Endothelial cell of umbilical vein (primary cell): ENCODE data around the gene BIRC2. TPM values are rescaled to one million over a fixed set of nuclear protein-coding genes. Genes with fewer than 3 reads are reported as not detected.

ENCODE experiments used
- BruUV-seq: library from RNA; stranded (reverse); fragments of 400-500 nt; replicated peaks from 2 replicates; lab custom pipeline; 2021; lab: Mats Ljungman, UMichigan
- CTCF ChIA-PET: fragments of 300-600, 350-600 bp; sonication (Branson Sonifier 250); formaldehyde crosslinking; loops from one replicate; lab custom pipeline; 2021; ENCODE audit warnings: antibody characterized with exemption, inconsistent platforms; lab: Charles Lee
- POLR2A ChIA-PET: fragments of 300-600, 350-600 bp; sonication (Branson Sonifier 250); formaldehyde crosslinking; loops from one replicate; lab custom pipeline; 2021; ENCODE audit warnings: antibody characterized with exemption, inconsistent platforms; lab: Charles Lee
- DNase-seq: peaks from one replicate; pipeline ENCODE4 v3.0.0-alpha.2; 2011; ENCODE audit warnings: low read depth, low spot score
- FAIRE-seq: peaks from 2 replicates; lab custom pipeline; 2011; peaks lifted over from hg19 to GRCh38; lab: Jason Lieb, UNC
- H2AFZ ChIP-seq: 2 replicates; pipeline ENCODE4 v1.6.0; 2012; ENCODE audit warnings: low read depth, low read length, control low read depth, inconsistent platforms
- H3K27ac ChIP-seq: 2 replicates; pipeline ENCODE4 v1.5.1; 2011; ENCODE audit warnings: low read depth, mild to moderate bottlenecking, control low read depth, low read length, moderate library complexity; ENCODE audit not compliant: insufficient read depth
- H3K27me3 ChIP-seq, 2 experiments: 2 replicates each; pipeline versions ENCODE4 v1.6.0 to v1.6.1; 2011; ENCODE audit warnings: low read length in 2 of 2, mixed read lengths in 1 of 2; ENCODE audit not compliant: control insufficient read depth in 2 of 2, insufficient read depth in 2 of 2
- H3K36me3 ChIP-seq, 2 experiments: 2 replicates in 1 of 2; 3 replicates in 1 of 2; pipeline ENCODE4 v1.5.1; 2011; ENCODE audit warnings: low read length in 2 of 2, mild to moderate bottlenecking in 1 of 2, moderate library complexity in 1 of 2; ENCODE audit not compliant: control insufficient read depth in 2 of 2, insufficient read depth in 2 of 2; ENCODE audit errors: extremely low read depth in 1 of 2
- H3K4me1 ChIP-seq: 3 replicates; pipeline ENCODE4 v1.5.1; 2011; ENCODE audit warnings: mild to moderate bottlenecking, low read length; ENCODE audit not compliant: control insufficient read depth, insufficient read depth; ENCODE audit errors: extremely low read depth
- H3K4me2 ChIP-seq: 2 replicates; pipeline ENCODE4 v1.6.1; 2011; ENCODE audit warnings: low read length, control low read depth, mixed read lengths; ENCODE audit not compliant: insufficient read depth
- H3K4me3 ChIP-seq, 3 experiments: fragments of 200-600 bp in 1 of 3; sonication (generic), shearing (Covaris generic) in 1 of 3; replicated peaks in 1 of 3; 2 replicates each; pipeline ENCODE4 v1.5.1; 2011 to 2016; ENCODE audit warnings: control low read depth in 3 of 3, low read length in 3 of 3, mild to moderate bottlenecking in 2 of 3, inconsistent platforms in 1 of 3, low read depth in 1 of 3, moderate library complexity in 1 of 3; ENCODE audit not compliant: insufficient read depth in 1 of 3
- H3K79me2 ChIP-seq: 2 replicates; pipeline ENCODE4 v1.6.0; 2012; ENCODE audit warnings: low read length, inconsistent platforms; ENCODE audit not compliant: control insufficient read depth, insufficient read depth
- H3K9ac ChIP-seq: replicated peaks from 2 replicates; pipeline ENCODE3; 2011; ENCODE audit warnings: low read length, control low read depth; ENCODE audit not compliant: insufficient read depth; ENCODE audit errors: extremely low read depth
- H3K9me1 ChIP-seq: replicated peaks from 3 replicates; pipeline ENCODE4 v1.6.0; 2011; ENCODE audit warnings: mild to moderate bottlenecking, low read length; ENCODE audit not compliant: control insufficient read depth, insufficient read depth; ENCODE audit errors: extremely low read depth
- H3K9me3 ChIP-seq: replicated peaks from 2 replicates; pipeline ENCODE4 v1.5.1; 2012; ENCODE audit warnings: low read length, inconsistent platforms; ENCODE audit not compliant: control insufficient read depth, insufficient read depth
- H4K20me1 ChIP-seq: replicated peaks from 2 replicates; pipeline ENCODE3; 2011; ENCODE audit warnings: mild to moderate bottlenecking, low read length; ENCODE audit not compliant: control insufficient read depth, insufficient read depth; ENCODE audit errors: extremely low read depth
- EZH2 ChIP-seq: IDR thresholded peaks from 2 replicates; pipeline ENCODE4 v1.6.1; 2012; ENCODE audit warnings: borderline replicate concordance, low read depth, mild to moderate bottlenecking, moderate library complexity, low read length, inconsistent platforms; ENCODE audit not compliant: severe bottlenecking
- FOS ChIP-seq: IDR thresholded peaks from 2 replicates; pipeline ENCODE4 v1.6.1; 2011; ENCODE audit warnings: mild to moderate bottlenecking, low read length, moderate library complexity, borderline replicate concordance; ENCODE audit not compliant: insufficient read depth
- GATA2 ChIP-seq: IDR thresholded peaks from 2 replicates; pipeline ENCODE4 v1.7.0; 2011; ENCODE audit warnings: low read depth, mild to moderate bottlenecking, moderate library complexity, mixed read lengths, low read length; ENCODE audit not compliant: insufficient read length, insufficient read depth
- JUN ChIP-seq: IDR thresholded peaks from 2 replicates; pipeline ENCODE4 v1.6.1; 2011; ENCODE audit warnings: borderline replicate concordance, low read depth; ENCODE audit not compliant: insufficient read length, insufficient read depth
- MAX ChIP-seq: IDR thresholded peaks from 2 replicates; pipeline ENCODE4 v1.6.1; 2011; ENCODE audit not compliant: insufficient read depth, insufficient read length
- MYC ChIP-seq: IDR thresholded peaks from one replicate; pipeline ENCODE4 v1.6.1; 2011; ENCODE audit warnings: mild to moderate bottlenecking, low read depth, low read length
- POLR2A ChIP-seq: IDR thresholded peaks from 2 replicates; pipeline ENCODE4 v1.6.1; 2012; ENCODE audit warnings: low read depth, mild to moderate bottlenecking, control low read depth, low read length
- POLR2AphosphoS5 ChIP-seq: IDR thresholded peaks from 2 replicates; pipeline ENCODE4 v1.6.1; 2012; ENCODE audit warnings: low read depth, mild to moderate bottlenecking, control low read depth, low read length, moderate library complexity; ENCODE audit not compliant: insufficient read depth
- dilution Hi-C: fragments of 300-500 bp; cut with MboI; formaldehyde crosslinking; loops from one replicate; pipeline ENCODE4 v1.15.0; 2019; ENCODE audit warnings: low sequenced_read_pairs; ENCODE audit not compliant: extremely low pct_ligation_motif_present
- intact Hi-C: fragments of 100-400 bp; cut with micrococcal nuclease; formaldehyde crosslinking; loops from one replicate; pipeline ENCODE4 v1.10.0; 2022
- polyA plus RNA-seq, 4 experiments: library from polyadenylated mRNA; depleted of rRNA in 3 of 4; stranded (reverse) in 3 of 4; unstranded in 1 of 4; fragments of >200 nt; gene quantifications; 2 replicates each; pipeline versions ENCODE4 v1.2.1 to v1.2.3, GENCODE V29; 2011 to 2012; ENCODE audit warnings: missing spikeins in 1 of 4
- total RNA-seq: library from RNA; stranded (reverse); gene quantifications from 2 replicates; pipeline ENCODE4 v1.2.3, GENCODE V29; 2021
- TF ChIP-seq, protein P1 (sequence below), 2 donors: IDR thresholded peaks; 1 replicate in 1 of 2; 2 replicates in 1 of 2; pipeline ENCODE4 v1.5.1; 2011; ENCODE audit warnings: low read length in 2 of 2, mild to moderate bottlenecking in 2 of 2, moderate library complexity in 2 of 2, control low read depth in 1 of 2, inconsistent platforms in 1 of 2, low read depth in 1 of 2; ENCODE audit not compliant: insufficient read depth in 1 of 2; ENCODE audit errors: extremely low read depth in 1 of 2

BIRC2 gene
- total and polyA plus RNA-seq, 2 donors (not counting 3 experiments of a cell fraction or from before 2014, with no cell fraction given), result 42.8 to 47.3 TPM

DNA sequence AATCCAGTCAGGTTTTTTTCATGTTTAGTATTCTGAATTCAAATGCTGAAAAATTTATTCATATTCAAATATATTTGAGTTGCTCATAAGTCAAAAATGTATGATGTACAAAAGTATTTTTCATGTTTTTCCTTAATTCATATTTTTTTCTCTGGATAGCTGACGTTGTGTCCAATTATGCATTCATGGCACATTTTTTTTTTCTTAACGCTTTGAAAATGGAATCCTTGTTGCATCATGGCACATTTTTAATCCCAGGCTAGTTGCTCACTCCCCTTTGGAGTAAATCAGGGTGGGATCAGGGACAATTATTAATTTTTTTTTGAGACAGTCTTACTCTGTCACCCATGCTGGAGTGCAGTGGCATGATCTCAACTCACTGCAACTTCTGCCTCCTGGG lies 15.7 kb upstream of the BIRC2 start:
- Histone ChIP-seq H3K36me3 (no peaks in the 10 kb centered on the region), H3K9me3 (no peaks in the 10 kb centered on the region), H3K4me3 (no peak overlapping the region), H3K4me2 (no peak overlapping the region), H3K4me1 (no peaks in the 10 kb centered on the region), H3K9me1 (no peaks in the 10 kb centered on the region), H2AFZ (no peak overlapping the region), H3K27ac (no peak overlapping the region), H4K20me1 (no peaks in the 10 kb centered on the region), H3K79me2 (no peaks in the 10 kb centered on the region), H3K27me3 (no peaks in the 10 kb centered on the region), H3K9ac (no peak overlapping the region)
- DNase-seq (no peak), FAIRE-seq (no peak)
- POLR2A ChIA-PET, result no interaction called here
- dilution Hi-C loops (no loop called here), intact Hi-C loops (no loop called here)
- TF ChIP-seq MYC (no peak), EZH2 (no peak)
- CTCF ChIA-PET, result interaction anchor here (1.2 kb wide), 1 partner anchor 10 kb away, joined by 7 read pairs; no protein-coding TSS in a partner anchor
- no TSS peak for BruUV-seq

- Histone ChIP-seq H2AFZ (no peak overlapping the region), H3K4me1 (no peaks in the 10 kb centered on the region), H4K20me1 (no peaks in the 10 kb centered on the region), H3K27me3 (no peaks in the 10 kb centered on the region), H3K4me2 (no peak overlapping the region), H3K79me2 (no peaks in the 10 kb centered on the region), H3K27ac (no peak overlapping the region), H3K9ac (no peak overlapping the region), H3K36me3 (no peaks in the 10 kb centered on the region), H3K9me3 (no peaks in the 10 kb centered on the region), H3K9me1 (no peaks in the 10 kb centered on the region), H3K4me3 (no peak overlapping the region)
- ChIA-PET CTCF (interaction anchor here (1.2 to 1.8 kb wide), 2 partner anchors 9 to 10 kb away, joined by 7 read pairs; no protein-coding TSS in a partner anchor), POLR2A (no interaction called here)
- FAIRE-seq, result no peak
- dilution Hi-C loops (no loop called here), intact Hi-C loops (no loop called here)
- BruUV-seq, result no TSS peak
- no peak for TF ChIP-seq EZH2
- no peak for TF ChIP-seq POLR2A
- no peak for TF ChIP-seq MYC
- TF ChIP-seq, protein P1, sequence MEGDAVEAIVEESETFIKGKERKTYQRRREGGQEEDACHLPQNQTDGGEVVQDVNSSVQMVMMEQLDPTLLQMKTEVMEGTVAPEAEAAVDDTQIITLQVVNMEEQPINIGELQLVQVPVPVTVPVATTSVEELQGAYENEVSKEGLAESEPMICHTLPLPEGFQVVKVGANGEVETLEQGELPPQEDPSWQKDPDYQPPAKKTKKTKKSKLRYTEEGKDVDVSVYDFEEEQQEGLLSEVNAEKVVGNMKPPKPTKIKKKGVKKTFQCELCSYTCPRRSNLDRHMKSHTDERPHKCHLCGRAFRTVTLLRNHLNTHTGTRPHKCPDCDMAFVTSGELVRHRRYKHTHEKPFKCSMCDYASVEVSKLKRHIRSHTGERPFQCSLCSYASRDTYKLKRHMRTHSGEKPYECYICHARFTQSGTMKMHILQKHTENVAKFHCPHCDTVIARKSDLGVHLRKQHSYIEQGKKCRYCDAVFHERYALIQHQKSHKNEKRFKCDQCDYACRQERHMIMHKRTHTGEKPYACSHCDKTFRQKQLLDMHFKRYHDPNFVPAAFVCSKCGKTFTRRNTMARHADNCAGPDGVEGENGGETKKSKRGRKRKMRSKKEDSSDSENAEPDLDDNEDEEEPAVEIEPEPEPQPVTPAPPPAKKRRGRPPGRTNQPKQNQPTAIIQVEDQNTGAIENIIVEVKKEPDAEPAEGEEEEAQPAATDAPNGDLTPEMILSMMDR (IDR thresholded peaks at IDR 0.05; ENCODE audit: extremely low read depth in 1 of 2, insufficient read depth in 1 of 2, low read depth in 1 of 2, low read length in 2 of 2), result no peak
- no peak for TF ChIP-seq JUN
- TF ChIP-seq FOS, result no peak
- TF ChIP-seq MAX, result no peak
- no peak for TF ChIP-seq POLR2AphosphoS5
- TF ChIP-seq GATA2, result no peak
- DNase-seq, result no peak
Measured at GRCh38 chr11:102332611-102332994, 14.4 kb upstream of the BIRC2 start.
